ENCODE data around the gene YBX1.
A peak's percentile ranks its signal among the peaks of the same experiment; 100 is the strongest.

DNA sequence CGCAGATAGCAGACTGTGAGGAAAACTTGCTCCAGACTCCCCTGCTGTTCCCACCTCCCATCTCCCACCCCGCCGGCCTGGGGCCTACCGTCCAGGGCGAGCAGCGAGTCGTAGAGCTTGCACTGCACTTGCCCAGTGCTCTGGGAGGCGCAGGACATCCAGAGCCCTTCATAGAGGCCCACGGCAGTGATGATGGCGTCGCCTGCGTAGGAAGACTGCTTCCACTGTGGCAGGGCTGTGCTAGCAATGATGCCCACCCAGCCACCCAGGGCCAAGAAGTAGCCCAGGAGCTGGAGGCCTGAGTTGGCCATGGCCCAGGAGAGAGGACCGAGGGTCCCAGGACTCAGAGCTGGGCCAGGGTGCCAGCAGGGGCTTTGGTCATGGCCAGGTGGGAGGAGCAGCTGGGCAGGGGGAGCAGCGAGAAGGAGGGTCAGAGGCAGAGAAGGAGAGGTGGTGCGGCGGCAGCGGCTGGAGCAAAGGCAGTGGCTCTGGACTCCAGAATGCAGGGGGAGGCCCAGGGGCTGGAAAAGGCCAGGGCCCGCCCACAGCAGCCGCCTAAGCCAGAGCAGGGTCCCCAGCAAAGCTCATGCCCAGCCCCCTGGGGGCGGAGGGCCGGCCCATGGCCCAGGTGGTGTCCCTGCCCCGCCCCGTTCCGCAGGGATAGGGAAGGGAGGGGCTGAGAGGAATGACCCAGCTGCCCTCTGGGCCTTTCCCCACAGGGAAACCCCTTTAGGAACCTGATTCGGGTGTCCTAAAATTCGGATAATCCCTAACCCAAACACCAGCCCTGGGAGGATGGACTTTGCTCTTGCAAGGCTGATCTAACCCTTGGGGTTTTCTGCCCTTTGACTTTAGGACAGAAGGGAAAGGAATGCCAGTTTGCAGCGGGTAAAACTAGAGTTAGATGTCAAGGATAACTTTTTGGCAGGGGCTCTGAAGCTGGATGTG lies 57.8 kb downstream of the YBX1 start, which contains the start of gene CLDN19:
- TF ChIP-seq, protein P1, sequence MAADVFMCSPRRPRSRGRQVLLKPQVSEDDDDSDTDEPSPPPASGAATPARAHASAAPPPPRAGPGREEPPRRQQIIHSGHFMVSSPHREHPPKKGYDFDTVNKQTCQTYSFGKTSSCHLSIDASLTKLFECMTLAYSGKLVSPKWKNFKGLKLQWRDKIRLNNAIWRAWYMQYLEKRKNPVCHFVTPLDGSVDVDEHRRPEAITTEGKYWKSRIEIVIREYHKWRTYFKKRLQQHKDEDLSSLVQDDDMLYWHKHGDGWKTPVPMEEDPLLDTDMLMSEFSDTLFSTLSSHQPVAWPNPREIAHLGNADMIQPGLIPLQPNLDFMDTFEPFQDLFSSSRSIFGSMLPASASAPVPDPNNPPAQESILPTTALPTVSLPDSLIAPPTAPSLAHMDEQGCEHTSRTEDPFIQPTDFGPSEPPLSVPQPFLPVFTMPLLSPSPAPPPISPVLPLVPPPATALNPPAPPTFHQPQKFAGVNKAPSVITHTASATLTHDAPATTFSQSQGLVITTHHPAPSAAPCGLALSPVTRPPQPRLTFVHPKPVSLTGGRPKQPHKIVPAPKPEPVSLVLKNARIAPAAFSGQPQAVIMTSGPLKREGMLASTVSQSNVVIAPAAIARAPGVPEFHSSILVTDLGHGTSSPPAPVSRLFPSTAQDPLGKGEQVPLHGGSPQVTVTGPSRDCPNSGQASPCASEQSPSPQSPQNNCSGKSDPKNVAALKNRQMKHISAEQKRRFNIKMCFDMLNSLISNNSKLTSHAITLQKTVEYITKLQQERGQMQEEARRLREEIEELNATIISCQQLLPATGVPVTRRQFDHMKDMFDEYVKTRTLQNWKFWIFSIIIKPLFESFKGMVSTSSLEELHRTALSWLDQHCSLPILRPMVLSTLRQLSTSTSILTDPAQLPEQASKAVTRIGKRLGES (CRISPR knock-in tag; IDR thresholded peaks at IDR 0.05; ENCODE audit: borderline replicate concordance) = no peak
- peak in 1 of 2 experiments; percentile 60; a peak in 1 of 4 replicates for TF ChIP-seq POLR2A (IDR thresholded peaks at IDR 0.05; ENCODE audit: insufficient read depth in 1 of 2, low read depth in 2 of 2, low read length in 2 of 2)
- no peak for TF ChIP-seq CEBPB (IDR thresholded peaks at IDR 0.05; ENCODE audit: borderline replicate concordance, low read depth, low read length)
- no peak for TF ChIP-seq ZZZ3 (CRISPR knock-in tag; IDR thresholded peaks at IDR 0.05; ENCODE audit: borderline replicate concordance)
- no peak for TF ChIP-seq KAT7 (CRISPR knock-in tag; IDR thresholded peaks at IDR 0.05; ENCODE audit: borderline replicate concordance)
- no peak for TF ChIP-seq SNRNP70 (IDR thresholded peaks at IDR 0.05; ENCODE audit: low read depth, low read length)
- no peak; the same call in 1 of the 2 replicates for TF ChIP-seq RXRA (CRISPR knock-in tag; IDR thresholded peaks at IDR 0.05)
- TF ChIP-seq MAFK (conservative IDR thresholded peaks at IDR 0.05 in 1 of 2, IDR thresholded peaks at IDR 0.05 in 1 of 2; ENCODE audit: low read length in 2 of 2) = no peak
- TF ChIP-seq MAX (IDR thresholded peaks at IDR 0.05) = peak; percentile 18; the same call in 1 of the 2 replicates
- no peak for TF ChIP-seq FOXK1 (CRISPR knock-in tag; IDR thresholded peaks at IDR 0.05; ENCODE audit: borderline replicate concordance, low read depth)
- TF ChIP-seq ZNF382 (CRISPR knock-in tag; IDR thresholded peaks at IDR 0.05; ENCODE audit: borderline replicate concordance) = no peak
- no peak for TF ChIP-seq MAFF (IDR thresholded peaks at IDR 0.05; ENCODE audit: low read depth, low read length)
- no peak for TF ChIP-seq CTCF (CRISPR knock-in tag; IDR thresholded peaks at IDR 0.05)
- TF ChIP-seq GLI4 (CRISPR knock-in tag; IDR thresholded peaks at IDR 0.05; ENCODE audit: borderline replicate concordance) = no peak

Data from HepG2 (cell line).